Gastroesophageal sphincter (tissue), 4 donors: Measurements from ENCODE around the gene MED23. TPM values are rescaled to one million over a fixed set of nuclear protein-coding genes. Genes with fewer than 3 reads are reported as not detected.

Source experiments
- ATAC-seq: fragments of 150-250 bp; one replicate; pipeline ENCODE4 v1.9.1; 2016; ENCODE audit warnings: mild to moderate bottlenecking, moderate library complexity
- H3K27ac ChIP-seq, 4 donors: fragments of 200-600 bp; sonication (generic) in 3 of 4; 1 replicate in 3 of 4; 2 replicates in 1 of 4; pipeline ENCODE4 v1.5.1; 2016 to 2019
- H3K27me3 ChIP-seq: fragments of 200-600 bp; sonication (generic); one replicate; pipeline ENCODE4 v1.5.1; 2019
- H3K36me3 ChIP-seq, 2 donors: fragments of 200-600 bp; sonication (generic); one replicate each; pipeline ENCODE4 v1.5.1; 2019; ENCODE audit warnings: control low read depth in 1 of 2
- H3K4me1 ChIP-seq, 3 donors: fragments of 200-600 bp; sonication (generic); 1 replicate in 2 of 3; 2 replicates in 1 of 3; pipeline ENCODE4 v1.5.1; 2016 to 2019; ENCODE audit warnings: control low read depth in 2 of 3
- H3K4me3 ChIP-seq, 2 donors: fragments of 200-600 bp; sonication (generic); one replicate each; pipeline ENCODE4 v1.5.1; 2019; ENCODE audit warnings: mild to moderate bottlenecking in 1 of 2, moderate library complexity in 1 of 2
- H3K9me3 ChIP-seq, 3 donors: fragments of 200-600 bp; sonication (generic); one replicate each; pipeline ENCODE4 v1.5.1; 2017 to 2019; ENCODE audit warnings: control low read depth in 2 of 3
- EP300 ChIP-seq: sonication (generic); formaldehyde crosslinking; IDR thresholded peaks from one replicate; pipeline ENCODE4 v1.6.1; 2017; ENCODE audit warnings: antibody characterized with exemption, mild to moderate bottlenecking
- POLR2A ChIP-seq, 2 donors: fragments of 450-650 bp; IDR thresholded peaks; one replicate each; pipeline ENCODE4 v1.6.1; 2017; ENCODE audit warnings: antibody characterized with exemption in 2 of 2, mild to moderate bottlenecking in 2 of 2, moderate library complexity in 1 of 2
- POLR2AphosphoS5 ChIP-seq: sonication (generic); formaldehyde crosslinking; IDR thresholded peaks from one replicate; pipeline ENCODE4 v1.6.1; 2017; ENCODE audit warnings: antibody characterized with exemption
- WGBS, 2 donors: methylation state at CpG; one replicate each; pipeline ENCODE4 v1.1.5; 2018; ENCODE audit warnings: low coverage in 1 of 2; 5-methylcytosine and 5-hydroxymethylcytosine counted together
- total RNA-seq, 4 donors: library from RNA; depleted of rRNA; stranded (reverse); fragments of >200 nt; gene quantifications; one replicate each; pipeline ENCODE4 v1.1.0, GENCODE V29; 2016
- TF ChIP-seq, protein P1 (sequence below), 4 experiments: fragments of 200-600 bp in 2 of 4; fragments of 450-650 bp in 2 of 4; sonication (generic) in 1 of 4; IDR thresholded peaks; one replicate each; pipeline ENCODE4 v1.5.1; 2017 to 2019; ENCODE audit warnings: antibody characterized with exemption in 4 of 4, mild to moderate bottlenecking in 2 of 4, moderate library complexity in 2 of 4

Gene MED23
- total RNA-seq, 4 donors from 2014 or later = 16.9 to 35.2 (median 22.5) TPM

DNA sequence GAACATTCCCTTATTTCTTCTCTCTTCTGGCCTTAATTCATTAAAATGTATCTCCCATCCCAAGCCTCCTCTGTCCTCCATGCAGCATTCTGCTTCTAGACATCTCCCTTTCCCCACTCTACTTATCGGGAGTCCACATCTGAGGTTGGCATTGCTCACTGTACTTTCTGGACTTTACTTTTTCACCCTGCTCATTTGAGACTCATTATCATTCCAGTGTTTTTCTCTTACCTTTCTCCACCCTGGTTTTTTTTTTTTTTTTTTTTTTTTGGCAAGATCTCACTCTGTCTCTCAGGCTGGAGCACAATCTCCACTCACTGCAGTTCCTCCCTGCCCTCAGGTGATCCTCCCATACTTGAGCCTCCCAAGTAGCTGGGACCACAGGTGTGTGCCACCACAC lies 13.5 kb upstream of the MED23 start:
- Histone ChIP-seq H3K4me3 (no peak overlapping the region), H3K36me3 (no peaks in the 10 kb centered on the region), H3K27me3 (no peaks in the 10 kb centered on the region), H3K9me3 (no peaks in the 10 kb centered on the region), H3K27ac (no peak overlapping the region), H3K4me1 (no peaks in the 10 kb centered on the region)
- TF ChIP-seq POLR2AphosphoS5 (no peak), POLR2A (IDR thresholded peaks at IDR 0.05) (no peak), EP300 (no peak)
- TF ChIP-seq, protein P1, sequence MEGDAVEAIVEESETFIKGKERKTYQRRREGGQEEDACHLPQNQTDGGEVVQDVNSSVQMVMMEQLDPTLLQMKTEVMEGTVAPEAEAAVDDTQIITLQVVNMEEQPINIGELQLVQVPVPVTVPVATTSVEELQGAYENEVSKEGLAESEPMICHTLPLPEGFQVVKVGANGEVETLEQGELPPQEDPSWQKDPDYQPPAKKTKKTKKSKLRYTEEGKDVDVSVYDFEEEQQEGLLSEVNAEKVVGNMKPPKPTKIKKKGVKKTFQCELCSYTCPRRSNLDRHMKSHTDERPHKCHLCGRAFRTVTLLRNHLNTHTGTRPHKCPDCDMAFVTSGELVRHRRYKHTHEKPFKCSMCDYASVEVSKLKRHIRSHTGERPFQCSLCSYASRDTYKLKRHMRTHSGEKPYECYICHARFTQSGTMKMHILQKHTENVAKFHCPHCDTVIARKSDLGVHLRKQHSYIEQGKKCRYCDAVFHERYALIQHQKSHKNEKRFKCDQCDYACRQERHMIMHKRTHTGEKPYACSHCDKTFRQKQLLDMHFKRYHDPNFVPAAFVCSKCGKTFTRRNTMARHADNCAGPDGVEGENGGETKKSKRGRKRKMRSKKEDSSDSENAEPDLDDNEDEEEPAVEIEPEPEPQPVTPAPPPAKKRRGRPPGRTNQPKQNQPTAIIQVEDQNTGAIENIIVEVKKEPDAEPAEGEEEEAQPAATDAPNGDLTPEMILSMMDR (IDR thresholded peaks at IDR 0.05) = no peak
- WGBS, 2 donors = 100% methylated on average over 1 of the region's 1 CpG; no CpG with 5 or more reads in 1 of the 2 donors
- ATAC-seq = no peak

DNA sequence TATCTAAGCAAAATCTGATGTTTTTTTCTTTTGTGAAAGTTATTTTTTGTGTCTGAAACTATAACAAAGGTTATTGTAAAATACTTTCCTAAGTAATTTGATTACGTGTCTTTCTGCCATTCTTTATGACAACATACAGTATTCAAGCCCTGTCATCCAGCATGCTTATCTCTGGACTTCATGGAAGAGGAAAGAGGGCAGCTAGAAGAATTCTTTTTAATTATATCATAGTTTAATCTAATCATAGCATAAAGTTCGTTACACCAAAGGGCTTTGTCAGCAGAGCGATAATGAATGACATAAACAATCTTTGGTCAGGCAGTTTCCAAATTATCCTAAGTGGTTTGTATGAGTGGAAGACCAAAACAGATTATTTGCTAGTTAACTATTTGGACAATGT lies 12.5 kb upstream of the MED23 start:
- ATAC-seq = no peak
- no peak overlapping the region for H3K27ac ChIP-seq
- 74 to 85% methylated on average over 3 of the region's 3 CpGs for WGBS, 2 donors

DNA sequence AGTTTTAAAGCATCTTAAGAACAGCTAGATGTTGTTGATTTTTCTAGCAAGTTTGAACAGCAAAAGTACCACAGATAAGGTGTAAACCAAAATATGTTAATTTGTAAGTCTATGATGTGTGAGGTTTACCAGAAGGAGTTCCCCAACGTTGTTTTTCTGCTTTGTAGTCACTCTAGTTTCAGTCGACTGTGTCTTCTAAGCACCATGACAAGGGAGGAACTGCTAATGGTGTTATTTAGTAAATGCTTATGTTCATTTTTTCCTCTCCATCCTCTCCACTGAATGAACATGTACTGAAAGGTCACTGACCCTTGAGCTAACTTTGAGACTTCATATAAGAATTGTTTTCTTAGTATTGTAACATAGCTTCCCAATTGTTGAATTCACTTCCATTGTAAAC lies 12.1 kb upstream of the MED23 start:
- WGBS, 2 donors = 60 to 66% methylated on average over 2 of the region's 2 CpGs
- ATAC-seq = no peak
- H3K9me3 ChIP-seq = no peaks in the 10 kb centered on the region
- H3K4me1 ChIP-seq = no peaks in the 10 kb centered on the region
- H3K4me3 ChIP-seq = no peak overlapping the region
- H3K27ac ChIP-seq = no peak overlapping the region
- TF ChIP-seq POLR2A (IDR thresholded peaks at IDR 0.05) (no peak), POLR2AphosphoS5 (no peak), EP300 (no peak)
- TF ChIP-seq, protein P1 (IDR thresholded peaks at IDR 0.05) = no peak
- H3K27me3 ChIP-seq = no peaks in the 10 kb centered on the region
- no peaks in the 10 kb centered on the region for H3K36me3 ChIP-seq

More for the DNA sequence above, 12.5 kb upstream of the MED23 start:
- TF ChIP-seq POLR2A (IDR thresholded peaks at IDR 0.05) (no peak), POLR2AphosphoS5 (no peak), EP300 (no peak)
- TF ChIP-seq, protein P1 (IDR thresholded peaks at IDR 0.05) = no peak
- Histone ChIP-seq H3K36me3 (no peaks in the 10 kb centered on the region), H3K4me1 (no peaks in the 10 kb centered on the region), H3K9me3 (no peaks in the 10 kb centered on the region), H3K4me3 (no peak overlapping the region), H3K27me3 (no peaks in the 10 kb centered on the region)

DNA sequence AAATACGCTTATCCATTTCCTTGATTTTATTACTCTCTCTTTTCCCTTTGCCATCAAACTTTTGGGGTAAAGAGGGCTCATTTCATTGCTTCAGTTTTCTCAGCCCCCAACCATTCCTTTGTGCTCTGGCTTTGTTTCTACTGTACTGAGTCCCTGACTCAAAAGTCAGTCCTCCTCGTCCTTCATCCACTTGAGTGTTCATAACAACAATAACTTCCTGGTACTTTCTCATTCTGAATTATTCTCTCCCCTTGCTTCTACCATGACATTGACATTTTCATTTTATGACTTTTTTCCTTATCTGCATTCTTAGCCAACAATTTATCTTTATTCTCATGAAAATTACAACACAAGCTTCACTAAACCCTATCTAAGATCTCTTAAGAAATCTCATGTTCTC lies 10.0 kb upstream of the MED23 start:
- H3K4me3 ChIP-seq = no peak overlapping the region
- no peaks in the 10 kb centered on the region for H3K9me3 ChIP-seq
- no peaks in the 10 kb centered on the region for H3K36me3 ChIP-seq
- no peak overlapping the region for H3K27ac ChIP-seq
- H3K27me3 ChIP-seq = no peaks in the 10 kb centered on the region
- no peaks in the 10 kb centered on the region for H3K4me1 ChIP-seq
- TF ChIP-seq EP300 (no peak), POLR2A (IDR thresholded peaks at IDR 0.05) (no peak), POLR2AphosphoS5 (no peak)
- TF ChIP-seq, protein P1 (IDR thresholded peaks at IDR 0.05) = no peak
- no peak for ATAC-seq
- 69 to 85% methylated on average over 2 of the region's 2 CpGs for WGBS, 2 donors

DNA sequence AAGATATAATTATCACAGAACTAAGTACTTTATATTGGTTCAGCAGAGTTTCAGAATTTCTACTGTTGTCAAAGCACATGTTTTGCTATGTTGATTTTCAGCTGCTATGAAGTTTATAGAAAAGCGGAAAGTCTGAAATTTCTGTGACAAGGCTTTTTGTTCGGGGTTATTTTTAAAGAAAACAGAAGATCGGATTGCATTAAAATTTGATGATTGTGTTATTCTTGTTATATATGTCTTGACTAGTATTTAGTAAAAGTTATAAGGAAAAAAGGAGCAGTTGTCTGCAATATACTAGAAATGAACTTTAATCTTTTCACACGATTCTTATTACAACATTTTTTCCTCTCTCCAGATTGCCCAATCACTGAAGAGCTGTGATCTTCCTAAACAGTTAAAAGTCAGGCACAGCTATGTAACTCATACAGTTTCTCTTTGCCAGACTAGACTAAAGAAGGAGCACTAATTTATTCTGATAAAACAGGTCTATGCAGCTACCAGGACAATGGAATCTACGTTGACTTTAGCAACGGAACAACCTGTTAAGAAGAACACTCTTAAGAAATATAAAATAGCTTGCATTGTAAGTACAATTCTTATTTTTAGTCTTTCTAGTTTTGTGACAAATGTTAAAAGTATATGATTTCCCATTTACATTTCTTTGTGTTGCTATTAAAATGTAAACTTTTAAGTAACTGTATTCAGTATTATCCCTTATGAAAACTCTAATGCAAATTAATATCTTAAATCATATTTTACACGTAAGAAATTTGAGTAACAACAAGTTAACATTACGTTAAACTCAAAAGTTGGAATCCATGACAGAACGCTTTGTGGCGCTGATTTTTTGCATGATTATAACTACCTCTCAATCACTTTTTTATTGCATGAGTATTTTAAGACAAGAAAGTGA lies 9.1 kb upstream of the MED23 start, which contains the start of gene ENPP3:
Gene ENPP3, plus strand, starts transcription at position 423 of the 913 bp plus-strand sequence. Its CDS starts 83 bp downstream, at position 506.
- WGBS, 2 donors = 66 to 75% methylated on average over 10 of the region's 10 CpGs
- no peaks in the 10 kb centered on the region for H3K36me3 ChIP-seq
- TF ChIP-seq, protein P1 (IDR thresholded peaks at IDR 0.05) = no peak
- TF ChIP-seq EP300 = no peak
- no peak for TF ChIP-seq POLR2AphosphoS5
- TF ChIP-seq POLR2A (IDR thresholded peaks at IDR 0.05) = no peak
- no peak for ATAC-seq
- no peak within 1 kb of the TSS for H3K27ac ChIP-seq
- H3K4me1 ChIP-seq = no peaks in the 10 kb centered on the region
- H3K9me3 ChIP-seq = no peaks in the 10 kb centered on the region
- H3K4me3 ChIP-seq = no peak within 1 kb of the TSS
- H3K27me3 ChIP-seq = no peaks in the 10 kb centered on the region
